Heart left ventricle (tissue), 16 donors: ENCODE results near the gene LCE3C. TPM values are rescaled to one million over a fixed set of nuclear protein-coding genes. Genes with fewer than 3 reads are reported as not detected.

Source experiments
- ATAC-seq, 4 donors: fragments of 200-7000 bp; cut with Tn5 transposase; one replicate each; pipeline ENCODE4 v1.9.1; 2020 to 2022; ENCODE audit warnings: moderate library complexity in 4 of 4, mild to moderate bottlenecking in 3 of 4, moderate number of reproducible peaks in 1 of 4
- DNase-seq, 5 donors: peaks; one replicate each; pipeline ENCODE4 v3.0.0-alpha.2; 2020
- H3K27ac ChIP-seq, 12 donors: fragments of 200-600 bp; sonication (generic) in 4 of 12; one replicate each; pipeline versions ENCODE4 v1.5.0 to v1.8.0; 2016 to 2022; ENCODE audit warnings: mild to moderate bottlenecking in 2 of 12
- H3K27me3 ChIP-seq, 9 donors: fragments of 200-600 bp; sonication (generic) in 2 of 9; one replicate each; pipeline versions ENCODE4 v1.5.1 to v1.8.0; 2016 to 2022; ENCODE audit warnings: mild to moderate bottlenecking in 3 of 9
- H3K36me3 ChIP-seq, 9 donors: fragments of 200-600 bp; sonication (generic) in 2 of 9; one replicate each; pipeline versions ENCODE4 v1.5.0 to v1.8.0; 2018 to 2022; ENCODE audit warnings: mild to moderate bottlenecking in 2 of 9
- H3K4me1 ChIP-seq, 12 donors: fragments of 200-600 bp; sonication (generic) in 4 of 12; one replicate each; pipeline versions ENCODE4 v1.5.0 to v1.8.0; 2016 to 2022; ENCODE audit warnings: mild to moderate bottlenecking in 3 of 12
- H3K4me3 ChIP-seq, 12 donors: fragments of 200-600 bp; sonication (generic) in 4 of 12; one replicate each; pipeline versions ENCODE4 v1.5.0 to v1.8.0; 2017 to 2022; ENCODE audit warnings: mild to moderate bottlenecking in 9 of 12, moderate library complexity in 4 of 12
- H3K9me3 ChIP-seq, 12 donors: fragments of 200-600 bp; sonication (generic) in 4 of 12; one replicate each; pipeline versions ENCODE4 v1.5.0 to v1.8.0; 2016 to 2022; ENCODE audit warnings: mild to moderate bottlenecking in 1 of 12
- POLR2A ChIP-seq, 2 donors: fragments of 450-650 bp; IDR thresholded peaks; one replicate each; pipeline ENCODE4 v1.6.1; 2017; ENCODE audit warnings: antibody characterized with exemption in 2 of 2, mild to moderate bottlenecking in 2 of 2, moderate library complexity in 2 of 2
- WGBS, 4 donors: extraction: QIAGEN DNeasy Blood & Tissue Kit in 2 of 4; methylation state at CpG; one replicate each; pipeline versions ENCODE4 v1.1.5 to v1.1.7; 2013 to 2018; 5-methylcytosine and 5-hydroxymethylcytosine counted together
- intact Hi-C, 10 donors: fragments of 100-400 bp; cut with DNase I; formaldehyde crosslinking; loops; one replicate each; pipeline versions ENCODE4 v1.11.1 to v1.14.2; 2022
- polyA plus RNA-seq, 2 donors: library from polyadenylated mRNA; stranded (reverse); fragments of 200-250 nt; gene quantifications; one replicate each; pipeline ENCODE4 v1.2.3, GENCODE V29; 2013
- total RNA-seq, 9 donors: library from RNA; depleted of rRNA in 2 of 9; stranded (reverse); fragments of >200 nt in 2 of 9; fragmentation: NEBNext Ultra II Directional in 3 of 9; extraction: Animal tissue kit (Norgen Biotek cat#: 25700) in 3 of 9; gene quantifications; one replicate each; pipeline versions ENCODE4 v1.1.0 to v1.2.4, GENCODE V29; 2016 to 2023
- TF ChIP-seq, protein P1 (sequence below), 12 donors: fragments of 200-600 bp; sonication (generic) in 4 of 12; IDR thresholded peaks; one replicate each; pipeline versions ENCODE4 v1.5.0 to v1.8.0; 2018 to 2022; ENCODE audit warnings: antibody characterized with exemption in 12 of 12, mild to moderate bottlenecking in 5 of 12
- donor health status: ischemic (EF 13 %, LVEDD 7.1; RV severe dilation, severe dysfunction).
- donor health status: healthy with polysubstance abuse.
- donor health status: DM: no; HTN: yes; CAD: no.
- donor health status: DM: no; HTN: no; CAD: no.
- donor health status: ischemic (EF 25% LVEDD 6.9; RV normal size, moderate dysfunction).
- donor health status: ischemic (EF 25% LVEDD 5.7; RV mildly dilated, moderate dysfunction).
- donor health status: healthy.
- donor health status: DM: yes; HTN: yes; CAD: no.
- donor health status: ischemic (EF 35%, LVEDD 5.7; RV mildly dilated, moderate dysfunction).
- donor health status: nonischemic (EF 11% LVEDD 7.7; RV severe dilation, severe dysfunction).
- donor health status: DM: yes; HTN: yes; CAD: no.
- donor health status: PGD.
- donor health status: ischemic (EF 29% LVEDD 5.4; RV normal size, mild dysfunction).
- donor health status: nonischemic (EF 23%, LVEDD 6.1; RV moderate dilation, normal function).

The LCE3C gene
- total and polyA plus RNA-seq, 11 donors, result not detected

DNA sequence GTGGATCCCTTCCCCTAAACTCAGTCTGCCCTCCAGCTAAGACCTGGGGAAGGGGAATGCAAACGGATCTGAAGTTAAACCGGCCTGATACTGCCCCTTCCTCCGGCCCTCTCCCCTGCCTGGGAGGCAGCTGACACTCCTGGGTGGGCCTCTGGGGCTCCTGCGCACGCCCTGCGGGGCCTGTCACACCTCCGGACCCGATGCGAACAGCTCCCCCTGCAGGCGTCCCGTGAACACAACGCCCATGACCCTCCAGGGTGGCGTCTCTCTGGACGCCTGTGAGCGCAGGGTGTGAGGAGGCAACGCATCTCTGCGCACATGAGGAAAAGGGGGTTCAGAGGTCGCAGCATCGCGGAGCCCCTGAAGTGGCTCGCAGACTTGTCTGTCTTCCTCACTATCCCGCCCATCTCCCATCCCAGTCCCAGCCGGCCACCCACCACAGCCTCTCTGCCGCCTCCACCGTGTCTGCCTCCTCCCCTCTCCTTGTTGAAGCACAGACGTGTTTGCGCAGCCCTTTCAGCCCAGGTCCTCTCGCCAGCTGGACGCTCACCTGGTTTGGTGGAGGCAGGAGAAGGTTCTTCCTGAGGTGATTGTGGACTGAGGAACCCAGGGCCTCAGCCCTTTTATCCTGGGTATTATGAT is 23.3 kb downstream of the LCE3C start:
- Histone ChIP-seq H3K27ac (no peak overlapping the region), H3K27me3 (peaks cover 0 to 5% (median 0%) of the 10 kb centered on the region in 9 donors), H3K4me1 (no peaks in the 10 kb centered on the region), H3K4me3 (no peak overlapping the region), H3K9me3 (peaks cover 0 to 16% (median 4%) of the 10 kb centered on the region in 12 donors), H3K36me3 (no peaks in the 10 kb centered on the region)
- intact Hi-C loops, result no loop called here
- WGBS, 4 donors, result 15 to 32% (median 25%) methylated on average over 29 of the region's 29 CpGs
- ATAC-seq, result no peak
- DNase-seq, result peak in 2 of 5 donors; percentile 23 to 58
- TF ChIP-seq, protein P1, sequence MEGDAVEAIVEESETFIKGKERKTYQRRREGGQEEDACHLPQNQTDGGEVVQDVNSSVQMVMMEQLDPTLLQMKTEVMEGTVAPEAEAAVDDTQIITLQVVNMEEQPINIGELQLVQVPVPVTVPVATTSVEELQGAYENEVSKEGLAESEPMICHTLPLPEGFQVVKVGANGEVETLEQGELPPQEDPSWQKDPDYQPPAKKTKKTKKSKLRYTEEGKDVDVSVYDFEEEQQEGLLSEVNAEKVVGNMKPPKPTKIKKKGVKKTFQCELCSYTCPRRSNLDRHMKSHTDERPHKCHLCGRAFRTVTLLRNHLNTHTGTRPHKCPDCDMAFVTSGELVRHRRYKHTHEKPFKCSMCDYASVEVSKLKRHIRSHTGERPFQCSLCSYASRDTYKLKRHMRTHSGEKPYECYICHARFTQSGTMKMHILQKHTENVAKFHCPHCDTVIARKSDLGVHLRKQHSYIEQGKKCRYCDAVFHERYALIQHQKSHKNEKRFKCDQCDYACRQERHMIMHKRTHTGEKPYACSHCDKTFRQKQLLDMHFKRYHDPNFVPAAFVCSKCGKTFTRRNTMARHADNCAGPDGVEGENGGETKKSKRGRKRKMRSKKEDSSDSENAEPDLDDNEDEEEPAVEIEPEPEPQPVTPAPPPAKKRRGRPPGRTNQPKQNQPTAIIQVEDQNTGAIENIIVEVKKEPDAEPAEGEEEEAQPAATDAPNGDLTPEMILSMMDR (IDR thresholded peaks at IDR 0.05), result peak in 1 of 12 donors; percentile 16
- TF ChIP-seq POLR2A (IDR thresholded peaks at IDR 0.05), result no peak

DNA sequence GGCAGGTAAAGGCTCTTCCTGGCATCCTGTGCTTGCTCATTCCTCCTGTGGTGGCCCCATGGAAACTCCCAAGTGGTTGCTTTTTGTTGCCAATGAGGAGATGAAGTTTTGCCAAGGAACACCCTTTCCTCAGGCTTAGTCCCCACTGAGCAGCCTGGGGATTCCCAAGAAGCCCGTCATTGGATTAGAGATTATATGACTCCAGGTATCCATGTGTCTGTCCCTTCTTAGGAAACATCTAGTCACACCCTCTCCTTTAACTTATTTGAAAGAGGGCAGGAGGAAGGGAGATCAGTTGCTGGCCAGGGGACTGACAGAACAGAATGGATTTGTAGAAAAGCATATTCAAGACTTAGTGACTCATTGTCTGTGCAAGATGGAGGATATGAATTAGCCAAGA is 26.7 kb downstream of the LCE3C start:
- intact Hi-C loops, result no loop called here
- 44 to 80% (median 72%) methylated on average over 1 of the region's 1 CpG for WGBS, 4 donors
- TF ChIP-seq, protein P1 (IDR thresholded peaks at IDR 0.05), result no peak
- TF ChIP-seq POLR2A (IDR thresholded peaks at IDR 0.05), result no peak

DNA sequence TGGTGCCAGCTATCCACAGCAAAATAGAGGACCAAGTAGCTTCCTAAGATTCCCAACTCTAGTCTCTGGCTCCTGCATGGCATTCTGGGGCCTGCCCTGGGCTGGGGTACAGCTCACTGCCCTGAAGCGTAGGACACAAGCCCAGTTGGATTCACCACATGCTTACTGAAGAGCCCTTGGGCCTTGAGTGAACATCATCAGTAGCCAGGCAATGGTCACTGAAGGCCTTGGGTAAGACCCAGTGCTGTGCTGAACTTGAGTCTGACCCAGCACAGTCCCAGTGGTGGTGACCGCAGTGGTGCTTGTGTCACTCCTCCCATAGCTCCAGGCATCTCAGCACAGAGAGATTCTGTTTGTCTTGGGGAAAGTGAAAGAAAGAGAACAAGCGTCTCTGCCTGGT is 30.6 kb downstream of the LCE3C start:
- no peak for DNase-seq
- WGBS, 4 donors, result 82 to 87% (median 85%) methylated on average over 3 of the region's 3 CpGs
- intact Hi-C loops, result no loop called here
- Histone ChIP-seq H3K9me3 (peaks cover 0 to 17% (median 0%) of the 10 kb centered on the region in 12 donors), H3K4me3 (no peak overlapping the region), H3K27ac (no peak overlapping the region), H3K36me3 (no peaks in the 10 kb centered on the region), H3K27me3 (no peaks in the 10 kb centered on the region), H3K4me1 (no peaks in the 10 kb centered on the region)
- TF ChIP-seq, protein P1 (IDR thresholded peaks at IDR 0.05), result no peak
- no peak for TF ChIP-seq POLR2A (IDR thresholded peaks at IDR 0.05)
- no peak for ATAC-seq

More for the DNA sequence above, 26.7 kb downstream of the LCE3C start:
- H3K27me3 ChIP-seq, result peaks cover 0 to 5% (median 0%) of the 10 kb centered on the region in 9 donors
- ATAC-seq (no peak), DNase-seq (no peak)
- no peak overlapping the region for H3K27ac ChIP-seq
- no peak overlapping the region for H3K4me3 ChIP-seq
- no peaks in the 10 kb centered on the region for H3K4me1 ChIP-seq
- H3K36me3 ChIP-seq, result no peaks in the 10 kb centered on the region
- no peaks in the 10 kb centered on the region for H3K9me3 ChIP-seq

DNA sequence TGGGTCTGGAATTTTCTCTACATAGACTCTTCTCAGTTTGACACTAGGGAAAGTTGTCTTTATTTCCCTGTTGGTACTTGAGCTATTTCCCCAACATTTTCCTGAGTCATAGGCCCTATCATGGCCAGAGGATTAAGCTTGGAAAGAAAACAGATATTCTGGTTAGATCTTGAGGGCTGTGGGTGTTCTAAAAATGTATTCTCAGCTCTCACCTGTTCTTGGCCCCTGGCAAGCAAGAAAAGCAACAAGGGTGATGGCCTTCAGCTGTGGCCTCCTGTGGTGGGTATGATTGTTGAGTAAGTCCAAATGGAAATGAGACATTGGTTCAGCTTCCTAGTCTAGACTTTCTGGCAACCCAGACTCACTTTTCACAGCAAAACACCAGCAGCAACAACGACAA is 40.3 kb downstream of the LCE3C start:
- H3K4me1 ChIP-seq, result no peaks in the 10 kb centered on the region
- intact Hi-C loops, result no loop called here
- 40 to 69% (median 64%) methylated on average over 1 of the region's 1 CpG for WGBS, 4 donors
- no peaks in the 10 kb centered on the region for H3K27me3 ChIP-seq
- H3K27ac ChIP-seq, result no peak overlapping the region
- H3K36me3 ChIP-seq, result no peaks in the 10 kb centered on the region
- no peak overlapping the region for H3K4me3 ChIP-seq
- TF ChIP-seq, protein P1 (IDR thresholded peaks at IDR 0.05), result no peak
- no peak for TF ChIP-seq POLR2A (IDR thresholded peaks at IDR 0.05)
- no peak for DNase-seq
- peaks cover 0 to 15% (median 3%) of the 10 kb centered on the region in 12 donors for H3K9me3 ChIP-seq
- no peak for ATAC-seq
